Inflammatory macrophage treated with lipopolysaccharide for 1 hour (primary cell): ENCODE measurements around the gene RPLP1.

Experiments
- DNase-seq, 2 donors: peaks; one replicate each; pipeline ENCODE4 v3.0.0-alpha.2; 2020 to 2022

The RPLP1 gene

DNA sequence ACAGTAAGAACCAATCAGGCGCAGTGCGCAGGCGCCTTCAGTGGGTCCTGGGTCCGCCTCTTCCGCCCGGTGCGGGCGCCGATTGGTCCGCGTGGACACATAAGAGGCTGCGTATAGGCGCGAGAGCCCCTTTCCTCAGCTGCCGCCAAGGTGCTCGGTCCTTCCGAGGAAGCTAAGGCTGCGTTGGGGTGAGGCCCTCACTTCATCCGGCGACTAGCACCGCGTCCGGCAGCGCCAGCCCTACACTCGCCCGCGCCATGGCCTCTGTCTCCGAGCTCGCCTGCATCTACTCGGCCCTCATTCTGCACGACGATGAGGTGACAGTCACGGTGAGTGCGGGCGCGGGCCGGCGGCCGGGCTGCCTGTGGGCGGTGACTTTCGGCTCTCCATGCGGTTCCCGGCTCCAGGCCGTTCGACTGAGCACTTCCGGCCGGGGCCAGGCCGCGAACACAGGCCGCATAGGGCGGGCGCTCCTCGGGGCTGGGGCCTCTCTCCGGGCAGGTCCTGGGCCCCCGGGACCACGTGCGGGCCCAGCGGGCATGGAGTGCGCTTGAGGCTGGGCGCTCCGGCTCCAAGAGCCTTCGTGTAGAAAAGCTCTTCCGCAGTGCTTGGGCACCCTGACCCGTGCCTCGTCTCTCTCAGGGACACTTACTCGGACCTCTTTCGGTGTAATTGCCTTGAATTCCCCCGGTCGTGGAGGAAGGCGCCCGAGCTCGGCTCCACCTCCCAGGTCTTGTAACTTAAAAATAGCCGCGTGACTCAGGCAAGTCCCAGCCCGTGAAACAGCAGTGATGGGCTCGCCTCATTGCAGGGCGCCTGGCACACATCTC, at the start of gene RPLP1:
RPLP1 (plus strand) TSS at position 127 of the 830 bp plus-strand sequence; CDS start at position 258, 131 bp downstream.
- peak; percentile 92 to 98 for DNase-seq

DNA sequence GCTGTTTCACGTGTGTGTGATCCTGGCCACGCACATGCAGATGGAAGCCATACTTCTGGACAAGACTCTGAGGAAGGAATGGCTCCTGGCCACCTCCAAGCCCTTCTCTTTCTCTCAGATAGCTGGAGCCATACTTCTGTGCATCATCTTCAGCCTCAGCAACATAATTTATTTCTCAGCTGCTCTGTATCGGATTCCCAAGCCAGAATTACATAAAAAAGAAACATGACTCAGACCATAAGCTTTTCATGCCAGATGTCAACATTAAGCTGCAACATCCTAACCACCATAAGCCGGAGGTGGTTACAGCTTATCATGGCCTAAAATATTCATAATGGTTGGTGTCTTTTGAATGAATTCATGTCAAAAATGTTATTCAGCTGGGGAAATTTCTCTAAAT, 49.0 kb upstream of the RPLP1 start:
- no peak for DNase-seq

DNA sequence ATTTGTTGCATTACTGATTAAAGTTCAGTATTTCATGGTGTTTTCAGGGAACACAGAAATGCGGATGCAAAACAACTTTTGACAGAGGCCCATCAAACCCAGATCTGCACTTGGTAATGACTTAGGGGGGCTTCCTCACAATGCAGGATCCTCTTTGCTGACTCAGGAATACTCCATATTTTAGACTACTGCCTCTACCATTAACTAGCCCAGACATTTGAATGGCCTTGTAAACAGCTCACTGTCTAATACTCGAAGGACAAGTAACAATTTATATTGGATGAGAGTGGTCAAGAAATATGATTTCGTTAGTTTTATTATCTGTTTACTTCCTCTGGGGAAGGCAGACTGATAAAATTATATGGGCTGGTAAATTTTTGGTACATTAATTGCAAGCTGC, 47.5 kb upstream of the RPLP1 start:
- DNase-seq: no peak

DNA sequence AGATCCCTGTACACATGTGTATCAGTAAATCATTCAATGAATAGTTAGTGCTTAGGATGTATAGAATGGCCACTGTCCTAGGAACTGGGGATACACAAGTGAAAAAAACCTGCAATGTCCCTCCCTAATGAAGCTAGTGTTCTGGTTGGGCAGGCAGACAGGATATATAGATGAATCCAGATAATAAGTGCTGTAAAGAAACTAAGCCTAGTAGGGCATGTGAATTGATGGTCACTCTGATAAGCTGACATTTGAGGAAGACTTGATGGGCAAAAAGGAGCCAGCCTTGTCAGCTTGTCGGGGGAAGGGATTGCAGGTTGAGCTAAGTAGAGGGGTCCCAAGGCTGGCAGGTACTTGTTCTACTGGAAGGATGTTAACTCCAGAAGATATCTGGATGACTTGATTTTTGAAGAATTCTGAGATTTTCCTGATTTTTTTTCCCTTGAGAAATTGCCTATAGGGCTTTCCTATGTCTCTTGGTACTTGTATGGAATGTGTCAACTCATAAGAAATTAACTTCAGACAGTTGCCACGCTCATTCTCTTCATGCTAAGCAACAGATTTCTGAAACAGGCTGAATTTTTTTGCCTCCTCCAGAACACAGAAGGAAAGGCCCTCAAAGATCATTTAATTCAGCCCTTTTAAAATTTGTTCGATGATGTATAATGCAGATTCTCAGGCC, 44.8 kb upstream of the RPLP1 start:
- no peak for DNase-seq

DNA sequence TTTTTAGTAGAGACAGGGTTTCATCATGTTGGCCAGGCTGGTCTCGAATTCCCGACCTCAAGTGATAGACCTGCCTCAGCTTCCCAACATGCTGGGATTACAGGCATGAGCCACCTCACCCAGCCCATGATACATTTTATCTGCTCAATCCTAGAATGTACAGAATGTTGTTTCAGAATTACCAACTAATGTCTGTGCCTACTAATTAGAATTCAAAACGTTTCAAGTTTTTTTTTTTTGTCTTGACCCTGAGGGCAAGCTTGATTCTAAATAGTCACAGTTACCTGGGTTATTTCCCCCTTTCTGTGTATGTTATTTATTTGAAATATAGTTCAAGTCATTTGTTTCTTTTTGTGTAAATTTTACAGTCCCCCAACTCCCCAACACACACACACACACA, 43.8 kb upstream of the RPLP1 start:
- DNase-seq: no peak

DNA sequence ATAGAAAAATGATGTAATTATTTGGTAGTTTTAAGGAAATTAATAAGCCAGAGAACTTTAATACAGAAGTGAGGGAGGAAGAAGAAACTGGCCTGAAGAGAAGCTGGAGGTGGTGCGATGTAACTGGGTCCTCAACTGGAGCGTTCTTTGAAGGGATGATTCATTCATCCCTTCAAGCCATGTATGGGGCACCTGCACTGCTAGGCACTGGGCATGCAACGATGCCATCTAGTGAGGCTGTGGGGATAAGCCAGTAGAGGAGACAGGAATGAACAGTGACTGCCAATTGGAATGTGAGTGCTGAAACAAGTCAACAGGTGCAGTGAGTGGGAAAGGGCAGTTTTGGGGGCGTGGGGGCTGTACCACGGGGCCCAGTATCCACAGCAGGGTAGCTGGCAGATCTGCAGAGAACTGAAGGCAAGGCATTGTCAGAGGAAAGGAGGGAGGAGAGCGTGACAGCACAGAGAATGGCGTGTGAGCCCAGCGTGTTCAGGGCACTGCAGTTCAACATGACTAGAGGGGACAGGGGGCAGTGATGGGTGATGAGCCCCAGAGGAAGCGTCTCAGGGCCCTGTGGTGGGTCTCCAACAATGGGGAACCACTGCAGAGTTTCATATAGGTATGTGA, 42.3 kb upstream of the RPLP1 start:
- DNase-seq: no peak

DNA sequence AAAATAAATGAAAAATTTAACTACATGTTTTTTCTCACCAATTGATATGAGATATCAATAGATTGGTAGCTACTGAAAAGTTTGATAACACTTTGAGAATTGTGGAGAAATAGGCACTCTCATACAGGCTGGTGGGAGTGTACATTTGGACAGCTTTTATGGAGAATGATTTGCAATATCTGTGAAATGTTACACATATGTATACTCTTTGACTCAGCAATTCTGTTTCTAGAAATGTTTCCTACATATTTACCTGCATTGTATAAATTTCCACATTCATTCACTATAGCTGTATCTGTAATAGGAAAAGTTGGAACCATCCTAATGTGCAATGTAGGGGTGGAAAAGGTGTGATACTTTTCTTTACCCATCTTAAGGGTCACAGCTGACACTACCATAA, 40.3 kb upstream of the RPLP1 start:
- DNase-seq: no peak

DNA sequence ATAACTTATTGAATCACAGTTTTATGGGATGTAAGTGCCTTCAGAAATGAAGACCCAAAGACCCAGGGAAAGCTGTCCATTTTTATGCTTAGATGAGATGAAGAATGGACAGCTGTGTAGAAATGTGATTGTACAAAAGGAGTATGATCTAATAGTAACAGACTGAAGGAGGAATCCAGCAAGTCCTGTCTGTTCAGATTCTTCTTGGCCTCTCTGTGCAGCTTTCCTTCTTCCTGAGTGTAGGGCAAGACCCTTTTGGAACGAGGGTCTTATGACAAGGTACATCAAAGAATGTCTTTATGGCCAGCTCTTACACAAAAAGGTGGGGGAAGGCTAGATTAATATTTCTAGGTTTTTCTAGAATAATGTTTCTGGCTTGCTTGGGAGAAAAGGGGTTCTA, 39.9 kb upstream of the RPLP1 start:
- DNase-seq: no peak

DNA sequence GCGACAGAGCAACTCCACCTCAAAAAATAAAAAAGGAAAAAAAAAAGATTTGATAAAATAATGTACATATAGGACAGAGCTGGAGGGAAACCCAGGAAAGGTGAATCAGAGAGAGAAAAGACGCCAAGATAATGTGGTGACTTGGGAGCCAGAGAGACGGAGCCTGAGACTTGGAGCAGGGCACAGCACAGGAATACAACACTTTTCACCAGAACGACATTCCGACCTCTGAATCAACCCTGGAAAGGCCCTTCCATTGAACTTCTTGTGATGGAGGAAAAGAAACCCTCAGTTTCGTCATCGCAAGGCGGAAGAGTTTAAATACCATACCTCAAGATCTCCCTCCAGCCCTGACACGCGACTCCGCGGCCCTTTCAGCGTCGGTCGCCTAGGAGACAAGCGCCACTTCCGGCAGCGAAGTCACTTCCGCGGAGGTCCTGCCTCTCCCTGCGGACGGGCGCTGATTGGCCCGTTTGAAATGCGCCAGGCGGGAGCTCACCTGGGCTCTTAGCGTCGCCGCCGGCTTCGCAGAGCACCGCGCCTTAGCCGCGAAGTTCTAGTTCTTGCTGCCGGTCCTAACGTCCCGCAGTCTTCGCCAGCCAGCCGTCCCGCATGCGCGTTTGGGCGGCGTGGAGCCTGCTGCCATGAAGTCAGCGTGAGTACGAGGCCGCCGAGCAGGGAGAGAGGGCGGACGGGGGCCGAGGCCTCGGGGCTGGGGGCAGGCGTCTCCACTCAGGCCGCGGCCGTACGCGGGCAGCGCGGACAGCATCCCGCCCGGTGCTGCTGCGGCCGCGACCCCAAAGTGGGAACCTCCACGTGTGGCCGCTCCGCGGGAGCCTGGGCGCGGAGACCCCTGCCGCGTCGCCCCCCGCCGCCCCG, 38.6 kb upstream of the RPLP1 start, which contains the start of gene KIF23:
KIF23 (plus strand) TSS at position 528 of the 879 bp plus-strand sequence; CDS start at position 645, 117 bp downstream.
- peak; percentile 85 to 87 for DNase-seq

DNA sequence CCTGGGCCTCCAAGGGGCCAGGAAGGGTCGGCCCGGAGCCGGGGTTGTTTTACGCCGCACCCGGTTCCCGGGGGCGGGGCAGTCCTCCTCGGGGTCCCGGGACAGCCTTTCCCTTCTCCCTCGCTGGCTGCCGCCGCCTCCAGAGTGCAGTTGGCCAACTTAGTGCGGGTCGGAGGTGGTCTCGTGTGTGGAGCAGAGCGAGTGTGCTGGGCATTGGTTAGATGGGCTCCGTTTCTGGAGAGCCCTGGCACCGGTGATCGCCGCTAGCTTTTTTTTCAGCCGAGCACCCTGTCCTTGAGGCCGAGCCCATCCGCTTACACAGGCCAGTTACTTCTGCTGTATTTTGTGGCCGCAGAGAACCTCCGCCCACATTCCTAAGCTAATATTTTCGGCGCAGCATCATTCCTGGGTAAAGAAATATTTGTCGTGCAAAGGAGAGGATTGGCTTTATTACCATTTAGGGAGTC, 37.9 kb upstream of the RPLP1 start:
- peak; percentile 35 to 54 for DNase-seq

DNA sequence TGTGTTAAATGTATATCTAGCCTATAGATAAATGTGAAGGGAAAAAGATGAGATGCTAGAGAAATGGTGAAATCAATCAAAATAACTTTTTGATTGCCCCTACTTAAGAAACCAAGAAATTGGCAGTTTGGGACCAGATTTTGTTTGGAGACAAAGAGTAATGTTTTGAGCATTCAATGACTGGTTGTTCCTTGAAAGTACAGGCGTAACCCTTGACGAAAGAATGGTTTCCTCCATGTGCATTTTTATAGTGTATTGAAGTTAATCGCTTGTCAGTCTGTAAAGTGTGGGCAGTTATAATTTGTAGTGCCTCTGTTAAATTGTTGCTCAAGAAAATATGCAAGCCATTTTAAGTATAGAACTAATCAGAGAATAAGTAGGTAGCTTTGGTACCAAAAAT, 37.2 kb upstream of the RPLP1 start:
- no peak for DNase-seq

DNA sequence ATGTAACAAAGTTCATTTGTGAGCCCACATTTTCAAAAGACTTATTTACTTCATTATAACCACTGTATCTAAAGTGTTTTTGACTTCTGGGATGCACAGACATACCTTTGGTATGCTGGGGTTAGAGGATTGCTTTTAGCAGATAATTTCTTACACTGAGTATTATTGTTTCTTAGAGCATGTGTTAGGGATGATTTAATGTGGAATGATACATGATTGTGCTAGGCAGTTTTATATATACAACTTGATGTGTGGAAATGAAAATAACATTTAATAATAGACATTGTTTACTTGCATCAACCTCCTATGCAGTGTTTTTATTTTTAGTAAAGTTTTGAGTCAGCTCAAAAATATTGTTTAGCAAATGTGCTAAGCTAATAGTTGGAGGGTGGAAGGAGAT, 35.0 kb upstream of the RPLP1 start:
- DNase-seq: no peak

DNA sequence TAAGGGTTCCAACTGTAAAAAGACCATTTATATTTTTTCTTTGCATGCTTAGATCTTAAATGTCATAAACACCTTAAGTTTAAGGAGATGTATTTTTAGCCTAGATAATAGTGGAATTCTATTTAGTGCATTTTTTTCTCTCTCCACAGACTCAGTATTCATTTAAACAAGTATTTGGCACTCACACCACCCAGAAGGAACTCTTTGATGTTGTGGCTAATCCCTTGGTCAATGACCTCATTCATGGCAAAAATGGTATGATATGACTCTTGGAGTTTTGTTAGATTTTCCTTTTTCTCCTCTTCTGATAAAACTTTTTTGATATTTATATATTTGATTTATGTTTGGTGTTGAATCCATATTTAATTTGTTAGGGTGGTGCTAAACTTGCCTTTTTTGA, 31.1 kb upstream of the RPLP1 start:
- no peak for DNase-seq

DNA sequence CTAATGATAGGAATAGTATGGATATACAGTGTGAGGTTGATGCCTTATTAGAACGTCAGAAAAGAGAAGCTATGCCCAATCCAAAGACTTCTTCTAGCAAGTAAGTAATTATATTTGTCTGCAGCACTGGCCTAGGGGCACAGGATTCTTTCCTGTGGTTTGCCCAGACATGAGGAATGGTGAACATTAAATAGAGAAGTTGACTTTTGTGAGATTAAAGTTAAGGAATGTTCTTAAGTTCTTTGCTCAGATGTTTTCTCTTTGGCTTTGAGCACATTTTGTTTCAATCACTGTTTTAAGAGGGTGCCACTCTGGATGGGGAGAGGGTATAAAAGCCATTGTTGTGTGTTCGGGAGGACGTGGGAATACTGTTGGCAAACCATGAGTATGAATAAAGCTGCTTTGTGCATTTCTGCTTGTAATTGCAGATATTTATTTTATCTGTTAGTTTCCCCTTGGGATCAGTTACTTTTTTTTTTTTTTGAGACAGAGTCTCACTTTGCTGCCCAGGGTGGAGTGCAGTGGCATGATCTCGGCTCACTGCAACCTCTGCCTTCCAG, 30.2 kb upstream of the RPLP1 start:
- no peak for DNase-seq

DNA sequence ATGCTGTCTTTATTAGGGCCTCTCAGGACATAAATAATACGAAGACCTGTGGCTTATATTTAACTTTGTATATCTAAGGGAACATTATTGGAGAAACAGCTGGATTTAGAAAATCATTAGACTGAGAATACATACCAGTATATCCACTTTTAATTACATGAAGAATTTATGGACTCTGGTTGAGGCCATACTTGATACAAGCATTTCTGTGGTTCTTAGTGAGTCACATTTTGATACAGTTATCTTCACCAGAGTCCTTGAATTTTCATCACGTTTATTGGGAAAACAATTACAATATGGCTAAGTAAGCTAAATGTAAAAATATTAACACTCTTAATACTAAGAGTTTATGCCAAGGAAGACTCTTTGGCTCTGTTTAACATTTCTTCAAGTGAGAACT, 28.6 kb upstream of the RPLP1 start:
- DNase-seq: no peak

DNA sequence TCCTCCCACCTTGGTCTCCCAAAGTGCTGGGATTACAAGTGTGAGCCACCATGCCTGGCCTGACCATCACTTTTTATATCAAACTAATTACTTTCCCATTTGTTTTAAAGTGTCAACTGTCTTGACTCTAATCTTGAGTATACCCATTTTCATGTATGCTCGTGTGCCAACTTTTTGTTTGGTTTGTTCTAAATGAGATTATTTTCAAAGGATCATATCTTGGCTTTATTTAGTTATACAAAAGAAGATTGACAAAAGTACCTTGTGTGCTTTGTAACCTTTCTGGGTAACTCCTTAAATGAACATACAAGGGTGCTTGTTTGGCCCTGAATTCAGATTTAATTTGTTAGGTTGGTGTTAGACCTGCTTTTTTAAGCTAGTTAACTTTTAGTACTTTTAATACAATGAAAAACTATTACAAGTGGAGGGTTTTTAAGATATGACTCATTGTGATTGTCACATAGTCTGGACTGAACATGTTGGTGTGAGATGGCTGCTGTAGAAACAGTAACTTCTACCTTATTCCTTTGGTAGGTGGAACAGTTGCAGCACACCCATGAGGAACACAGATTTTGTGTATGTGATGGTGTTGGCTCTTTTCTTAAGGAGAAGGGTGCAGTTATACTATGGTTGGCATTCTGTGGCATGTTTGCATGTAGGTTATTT, 27.7 kb upstream of the RPLP1 start:
- no peak for DNase-seq

DNA sequence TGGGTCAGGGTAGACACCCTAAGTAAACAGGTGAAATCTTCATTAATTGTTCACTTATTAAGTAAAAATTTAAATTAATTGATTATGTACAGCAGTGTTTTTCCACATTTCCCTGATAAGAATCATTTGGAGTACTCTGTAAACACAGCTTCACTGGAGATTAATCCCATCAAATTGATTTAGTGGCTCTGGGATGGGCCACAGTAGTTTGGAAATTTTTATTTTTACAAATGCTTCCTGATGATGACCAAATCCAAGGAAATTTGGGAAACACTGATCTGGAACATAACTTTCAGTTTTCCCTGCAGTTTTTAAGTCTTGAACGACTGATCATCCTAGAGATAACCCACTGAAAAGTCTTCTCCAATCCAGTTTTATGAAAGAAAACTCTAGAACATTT, 18.8 kb upstream of the RPLP1 start:
- no peak for DNase-seq

DNA sequence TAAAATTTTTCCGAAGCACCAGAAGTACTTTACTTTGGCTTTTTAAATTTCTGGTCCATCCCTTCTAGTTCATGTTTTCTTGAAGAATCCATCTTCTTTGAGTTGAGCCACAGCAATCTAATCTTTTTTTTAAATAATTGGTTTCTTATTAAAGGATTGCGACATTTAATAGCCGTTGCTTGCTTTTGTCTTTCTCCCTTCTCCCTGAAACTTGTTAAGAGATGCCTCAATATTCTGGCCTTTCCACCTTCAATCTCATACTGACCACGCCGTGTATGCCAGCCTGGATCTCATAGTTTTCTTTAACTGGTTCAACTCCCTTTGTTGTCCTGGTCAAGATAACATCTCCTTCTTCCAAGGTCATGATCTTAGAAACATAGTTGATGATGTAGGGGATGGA, 18.4 kb upstream of the RPLP1 start:
- DNase-seq: no peak

DNA sequence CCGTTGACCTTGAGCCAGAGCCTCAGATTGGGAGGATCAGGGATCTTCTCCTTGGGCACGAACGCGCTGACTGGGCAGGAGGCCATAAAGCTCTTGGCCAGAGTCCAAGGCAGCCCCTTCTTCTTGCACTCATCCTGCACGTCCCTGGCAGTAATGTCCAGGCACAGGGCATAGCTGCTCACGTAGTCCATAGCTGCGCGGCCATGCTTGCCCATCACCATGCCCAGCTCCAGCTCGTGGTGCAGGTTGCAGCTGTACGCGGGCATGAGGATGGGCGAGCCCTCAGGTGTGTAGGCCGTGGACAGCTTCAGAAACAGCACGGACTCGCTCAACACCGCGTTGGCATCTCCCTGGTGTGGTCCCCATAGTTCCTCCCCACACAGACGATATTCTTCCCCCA, 17.9 kb upstream of the RPLP1 start:
- no peak for DNase-seq

DNA sequence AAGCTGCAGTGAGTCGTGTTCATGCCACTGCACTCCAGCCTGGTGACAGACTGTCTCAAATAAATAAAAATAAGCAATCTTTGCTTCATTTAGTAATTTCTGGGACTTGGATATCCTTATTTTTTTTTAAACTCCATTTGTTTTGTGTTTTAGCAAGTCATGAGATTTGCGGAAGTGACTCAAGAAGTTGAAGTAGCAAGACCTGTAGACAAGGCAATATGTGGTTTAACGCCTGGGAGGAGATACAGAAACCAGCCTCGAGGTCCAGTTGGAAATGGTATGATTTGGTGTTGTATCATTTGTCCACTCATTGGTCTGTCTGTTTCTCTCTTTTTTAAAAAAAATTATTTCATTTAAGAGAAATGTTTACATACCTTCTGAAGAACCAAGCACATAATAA, 16.6 kb upstream of the RPLP1 start:
- peak; percentile 43 to 53 for DNase-seq

DNA sequence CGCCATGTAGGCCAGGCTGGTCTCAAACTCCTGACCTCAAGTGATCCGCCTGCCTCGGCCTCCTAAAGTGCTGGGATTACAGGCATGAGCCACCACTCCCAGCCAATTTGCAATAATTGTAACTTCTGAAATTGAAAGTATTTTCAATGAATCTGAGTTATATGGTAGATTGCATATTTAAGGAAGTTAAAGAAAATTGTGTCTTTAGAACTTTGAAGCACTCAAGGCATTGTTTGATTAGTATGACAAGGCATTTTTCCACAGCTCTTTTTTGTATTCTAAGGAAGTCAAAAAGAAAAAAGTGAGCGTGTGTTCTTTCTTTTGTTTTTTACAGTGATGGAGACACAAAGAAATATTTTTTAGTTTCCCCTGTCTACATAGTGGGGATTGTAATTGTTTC, 15.7 kb upstream of the RPLP1 start:
- DNase-seq: peak; percentile 35 to 40

DNA sequence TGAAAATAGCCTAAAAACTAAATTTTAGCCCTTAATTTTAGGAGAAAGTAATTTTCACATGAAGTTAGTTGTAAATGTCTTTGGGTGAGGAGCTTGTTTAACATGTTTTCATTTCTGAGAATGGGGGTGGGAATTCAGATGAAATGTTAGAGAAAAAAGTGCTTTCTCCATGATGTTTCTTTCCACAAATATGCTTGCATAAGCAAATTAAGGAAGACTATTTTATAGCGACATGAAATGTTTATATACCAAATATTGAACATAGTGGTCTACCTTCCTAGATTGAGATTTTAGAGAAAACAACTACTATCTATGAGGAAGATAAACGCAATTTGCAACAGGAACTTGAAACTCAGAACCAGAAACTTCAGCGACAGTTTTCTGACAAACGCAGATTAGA, 13.0 kb upstream of the RPLP1 start:
- DNase-seq: no peak
